Peyer's patch (tissue), 4 donors: ENCODE measurements around the gene NDUFA11.

Experiments used
- POLR2A ChIP-seq, 2 donors: fragments of 450-650 bp; IDR thresholded peaks; one replicate each; pipeline ENCODE4 v1.5.1; 2017; ENCODE audit warnings: antibody characterized with exemption in 2 of 2, mild to moderate bottlenecking in 2 of 2, moderate library complexity in 2 of 2
- TF ChIP-seq, protein P1 (sequence below), 6 experiments: fragments of 450-650 bp in 4 of 6; fragments of 200-600 bp in 2 of 6; sonication (generic) in 1 of 6; IDR thresholded peaks; one replicate each; pipeline ENCODE4 v1.5.1; 2017 to 2019; ENCODE audit warnings: antibody characterized with exemption in 6 of 6, mild to moderate bottlenecking in 3 of 6, moderate library complexity in 1 of 6

DNA sequence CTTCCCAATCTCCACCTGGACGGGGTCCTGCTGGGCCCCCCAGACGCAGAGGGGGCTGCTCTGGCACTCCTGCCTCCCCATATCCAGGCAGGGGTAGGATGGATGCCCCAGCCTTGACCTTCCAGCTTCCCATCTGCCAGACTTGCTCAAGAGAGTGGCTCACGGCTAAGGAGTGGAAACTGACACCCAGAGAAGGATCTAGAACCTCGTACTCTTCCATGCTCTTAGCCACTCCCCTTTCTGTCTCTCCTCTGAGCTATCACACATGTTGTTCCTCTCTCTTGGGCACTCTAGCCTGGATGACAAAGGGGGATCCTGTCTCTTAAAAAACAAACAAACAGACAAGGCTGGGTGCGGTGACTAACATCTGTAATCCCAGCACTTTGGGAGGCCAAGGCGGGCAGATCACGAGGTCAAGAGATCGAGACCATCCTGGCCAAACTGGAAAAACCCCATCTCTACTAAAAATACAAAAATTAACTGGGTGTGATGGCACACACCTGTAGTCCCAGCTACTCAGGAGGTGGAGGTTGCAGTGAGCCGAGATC, 21.1 kb downstream of the NDUFA11 start:
- TF ChIP-seq, protein P1, sequence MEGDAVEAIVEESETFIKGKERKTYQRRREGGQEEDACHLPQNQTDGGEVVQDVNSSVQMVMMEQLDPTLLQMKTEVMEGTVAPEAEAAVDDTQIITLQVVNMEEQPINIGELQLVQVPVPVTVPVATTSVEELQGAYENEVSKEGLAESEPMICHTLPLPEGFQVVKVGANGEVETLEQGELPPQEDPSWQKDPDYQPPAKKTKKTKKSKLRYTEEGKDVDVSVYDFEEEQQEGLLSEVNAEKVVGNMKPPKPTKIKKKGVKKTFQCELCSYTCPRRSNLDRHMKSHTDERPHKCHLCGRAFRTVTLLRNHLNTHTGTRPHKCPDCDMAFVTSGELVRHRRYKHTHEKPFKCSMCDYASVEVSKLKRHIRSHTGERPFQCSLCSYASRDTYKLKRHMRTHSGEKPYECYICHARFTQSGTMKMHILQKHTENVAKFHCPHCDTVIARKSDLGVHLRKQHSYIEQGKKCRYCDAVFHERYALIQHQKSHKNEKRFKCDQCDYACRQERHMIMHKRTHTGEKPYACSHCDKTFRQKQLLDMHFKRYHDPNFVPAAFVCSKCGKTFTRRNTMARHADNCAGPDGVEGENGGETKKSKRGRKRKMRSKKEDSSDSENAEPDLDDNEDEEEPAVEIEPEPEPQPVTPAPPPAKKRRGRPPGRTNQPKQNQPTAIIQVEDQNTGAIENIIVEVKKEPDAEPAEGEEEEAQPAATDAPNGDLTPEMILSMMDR (IDR thresholded peaks at IDR 0.05) = no peak
- no peak for TF ChIP-seq POLR2A (IDR thresholded peaks at IDR 0.05)
